K562 (cell line): ENCODE results near the gene GBA3.

ENCODE experiments used
- FUS ChIP-seq: fragments of 200-400 bp; formaldehyde crosslinking; optimal IDR thresholded peaks from 2 replicates; pipeline ENCODE3; 2017; ENCODE audit warnings: low read depth, low read length
- POLR2AphosphoS5 ChIP-seq: IDR thresholded peaks from 2 replicates; pipeline ENCODE4 v1.6.1; 2011; ENCODE audit warnings: mild to moderate bottlenecking, low read depth, low read length, moderate library complexity; ENCODE audit not compliant: control insufficient read depth, insufficient read depth
- SRSF9 ChIP-seq: fragments of 200-400 bp; formaldehyde crosslinking; IDR thresholded peaks from 2 replicates; pipeline ENCODE4 v1.6.1; 2017; ENCODE audit warnings: low read depth, low read length, borderline replicate concordance
- ZNF507 ChIP-seq: conservative IDR thresholded peaks from 2 replicates; pipeline ENCODE4 v1.6.1; 2017; ENCODE audit warnings: missing genetic modification characterization, missing compliant biosample characterization
- TF ChIP-seq, protein P1 (sequence below): sonication (generic); formaldehyde crosslinking; IDR thresholded peaks from 2 replicates; pipeline ENCODE4 v1.8.0; 2022; ENCODE audit warnings: mild to moderate bottlenecking, missing genetic modification reagents
- TF ChIP-seq, protein P2 (sequence below): fragments of 250-450 bp; sonication (Bioruptor Pico); IDR thresholded peaks from 2 replicates; pipeline ENCODE4 v1.5.0; 2022; ENCODE audit warnings: mild to moderate bottlenecking
- TF ChIP-seq, protein P3 (sequence below): IDR thresholded peaks from 3 replicates; pipeline ENCODE4 v1.6.1; 2011; ENCODE audit warnings: borderline replicate concordance, mild to moderate bottlenecking; ENCODE audit not compliant: insufficient read length, insufficient read depth

DNA sequence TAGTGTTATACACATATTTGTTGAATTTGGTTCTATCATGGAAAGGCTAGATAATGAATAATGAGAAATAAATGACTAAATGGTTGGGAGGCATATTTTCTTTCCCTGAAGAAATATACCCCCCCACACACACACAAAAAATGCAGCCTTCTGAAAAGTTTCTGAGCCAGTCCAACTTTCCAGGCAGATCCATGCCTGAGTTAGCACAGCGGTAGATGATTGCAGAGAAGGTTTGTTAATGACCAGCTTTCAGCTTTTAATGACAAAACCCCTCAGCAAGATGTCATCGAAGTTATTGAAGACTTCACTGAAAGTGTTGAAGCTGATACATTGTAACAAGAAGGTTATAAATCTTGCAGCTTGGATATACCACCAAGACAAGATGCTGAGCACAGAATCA, 61.4 kb downstream of the GBA3 start:
- TF ChIP-seq POLR2AphosphoS5 (no peak), FUS (no peak), ZNF507 (tag) (no peak), SRSF9 (no peak)
- TF ChIP-seq, protein P1, sequence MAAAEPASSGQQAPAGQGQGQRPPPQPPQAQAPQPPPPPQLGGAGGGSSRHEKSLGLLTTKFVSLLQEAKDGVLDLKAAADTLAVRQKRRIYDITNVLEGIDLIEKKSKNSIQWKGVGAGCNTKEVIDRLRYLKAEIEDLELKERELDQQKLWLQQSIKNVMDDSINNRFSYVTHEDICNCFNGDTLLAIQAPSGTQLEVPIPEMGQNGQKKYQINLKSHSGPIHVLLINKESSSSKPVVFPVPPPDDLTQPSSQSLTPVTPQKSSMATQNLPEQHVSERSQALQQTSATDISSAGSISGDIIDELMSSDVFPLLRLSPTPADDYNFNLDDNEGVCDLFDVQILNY (CRISPR knock-in tag) = no peak
- TF ChIP-seq, protein P2, sequence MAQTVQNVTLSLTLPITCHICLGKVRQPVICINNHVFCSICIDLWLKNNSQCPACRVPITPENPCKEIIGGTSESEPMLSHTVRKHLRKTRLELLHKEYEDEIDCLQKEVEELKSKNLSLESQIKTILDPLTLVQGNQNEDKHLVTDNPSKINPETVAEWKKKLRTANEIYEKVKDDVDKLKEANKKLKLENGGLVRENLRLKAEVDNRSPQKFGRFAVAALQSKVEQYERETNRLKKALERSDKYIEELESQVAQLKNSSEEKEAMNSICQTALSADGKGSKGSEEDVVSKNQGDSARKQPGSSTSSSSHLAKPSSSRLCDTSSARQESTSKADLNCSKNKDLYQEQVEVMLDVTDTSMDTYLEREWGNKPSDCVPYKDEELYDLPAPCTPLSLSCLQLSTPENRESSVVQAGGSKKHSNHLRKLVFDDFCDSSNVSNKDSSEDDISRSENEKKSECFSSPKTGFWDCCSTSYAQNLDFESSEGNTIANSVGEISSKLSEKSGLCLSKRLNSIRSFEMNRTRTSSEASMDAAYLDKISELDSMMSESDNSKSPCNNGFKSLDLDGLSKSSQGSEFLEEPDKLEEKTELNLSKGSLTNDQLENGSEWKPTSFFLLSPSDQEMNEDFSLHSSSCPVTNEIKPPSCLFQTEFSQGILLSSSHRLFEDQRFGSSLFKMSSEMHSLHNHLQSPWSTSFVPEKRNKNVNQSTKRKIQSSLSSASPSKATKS (CRISPR knock-in tag) = no peak
- TF ChIP-seq, protein P3, sequence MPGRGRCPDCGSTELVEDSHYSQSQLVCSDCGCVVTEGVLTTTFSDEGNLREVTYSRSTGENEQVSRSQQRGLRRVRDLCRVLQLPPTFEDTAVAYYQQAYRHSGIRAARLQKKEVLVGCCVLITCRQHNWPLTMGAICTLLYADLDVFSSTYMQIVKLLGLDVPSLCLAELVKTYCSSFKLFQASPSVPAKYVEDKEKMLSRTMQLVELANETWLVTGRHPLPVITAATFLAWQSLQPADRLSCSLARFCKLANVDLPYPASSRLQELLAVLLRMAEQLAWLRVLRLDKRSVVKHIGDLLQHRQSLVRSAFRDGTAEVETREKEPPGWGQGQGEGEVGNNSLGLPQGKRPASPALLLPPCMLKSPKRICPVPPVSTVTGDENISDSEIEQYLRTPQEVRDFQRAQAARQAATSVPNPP = no peak
